D341Med (cell line): ENCODE data around the gene NFYB.
"Not testable (repeated sequence)": the region's sequence is repeated elsewhere in the genome, so short reads cannot be mapped to it uniquely, and the experiment has no call there.

Experiments used
- DNase-seq: peaks from one replicate; pipeline ENCODE4 v3.0.0; 2012; ENCODE audit warnings: low spot score

Gene NFYB

DNA sequence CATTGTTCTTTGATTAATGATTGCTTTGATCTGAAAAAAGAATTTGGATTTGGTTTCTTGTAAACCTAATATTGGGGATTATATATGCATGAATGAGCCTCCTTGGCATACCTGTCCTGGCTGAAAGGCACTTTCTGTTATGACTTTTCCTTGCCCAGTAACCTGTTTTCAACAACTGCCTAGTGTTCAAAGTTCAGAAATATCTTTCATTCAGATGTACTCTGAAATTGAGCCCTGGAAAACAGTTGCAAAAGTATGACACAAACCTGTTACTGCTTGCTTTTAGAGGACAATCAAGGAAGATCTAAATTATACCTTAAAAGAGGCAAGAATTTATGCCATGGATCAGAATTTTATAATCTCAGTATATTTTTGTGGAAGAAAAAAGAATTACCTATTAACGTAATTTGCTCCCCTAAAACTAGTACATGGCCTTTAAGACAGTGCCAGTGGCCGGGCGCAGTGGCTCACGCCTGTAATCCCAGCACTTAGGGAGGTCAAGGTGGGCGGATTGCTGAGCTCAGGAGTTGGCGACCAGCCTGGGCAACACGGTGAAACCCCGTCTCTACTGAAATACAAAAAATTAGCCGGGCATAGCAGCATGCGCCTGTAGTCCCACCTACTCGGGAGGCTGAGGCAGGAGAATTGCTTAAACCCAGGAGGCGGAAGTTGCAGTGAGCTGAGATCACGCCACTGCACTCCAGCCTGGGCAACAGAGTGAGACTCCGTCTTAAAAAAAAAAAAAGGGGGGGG is 23.0 kb downstream of the NFYB start:
- not testable (repeated sequence) for DNase-seq

DNA sequence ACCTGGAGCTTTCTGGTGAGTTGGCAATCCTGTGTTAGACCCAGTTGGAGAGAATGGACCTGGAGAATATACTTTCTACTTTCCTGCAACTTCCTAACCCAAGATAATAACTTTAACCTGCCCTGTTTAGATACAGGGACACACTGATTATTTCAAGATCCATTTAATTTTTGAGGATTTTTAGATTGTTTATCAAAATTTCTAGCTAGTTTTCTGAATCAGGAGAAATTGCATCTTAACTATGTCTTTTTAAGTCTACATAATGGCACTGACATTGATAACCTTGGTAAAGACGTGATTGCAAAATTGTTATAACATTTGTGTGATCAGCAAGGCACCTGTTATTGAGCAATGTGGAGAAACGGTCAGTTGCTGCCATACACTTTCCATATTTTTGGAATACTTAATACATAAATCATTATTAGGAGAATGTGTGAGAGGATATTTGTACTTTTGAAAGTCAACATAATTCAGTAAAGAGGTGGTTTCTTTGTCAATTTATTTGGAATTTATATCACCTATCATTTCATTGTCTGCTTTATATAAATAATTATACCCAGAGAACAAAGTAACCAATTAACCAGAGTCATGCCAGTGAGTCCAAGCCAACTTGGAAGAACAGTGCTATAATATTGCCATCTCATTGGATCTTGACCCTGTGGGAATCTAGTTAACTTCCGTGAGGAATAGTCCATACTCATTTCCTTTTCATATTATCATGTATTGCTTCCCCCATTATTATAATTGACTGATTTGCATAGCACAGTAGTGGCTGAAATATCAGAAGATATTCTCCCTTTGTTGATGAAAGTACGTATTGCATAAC is 28.4 kb downstream of the NFYB start:
- no peak for DNase-seq

GRCh38 chr12:104108755-104109445 is 29.1 kb downstream of the NFYB start:
- DNase-seq = peak; percentile 76

- no peak for DNase-seq
Observed at GRCh38 chr12:104106965-104107364, 31.0 kb downstream of the NFYB start.

- DNase-seq = no peak
Observed at GRCh38 chr12:104105461-104105860, 32.5 kb downstream of the NFYB start.

- DNase-seq = no peak
Observed at GRCh38 chr12:104097954-104098353, 40.1 kb downstream of the NFYB start.

DNA sequence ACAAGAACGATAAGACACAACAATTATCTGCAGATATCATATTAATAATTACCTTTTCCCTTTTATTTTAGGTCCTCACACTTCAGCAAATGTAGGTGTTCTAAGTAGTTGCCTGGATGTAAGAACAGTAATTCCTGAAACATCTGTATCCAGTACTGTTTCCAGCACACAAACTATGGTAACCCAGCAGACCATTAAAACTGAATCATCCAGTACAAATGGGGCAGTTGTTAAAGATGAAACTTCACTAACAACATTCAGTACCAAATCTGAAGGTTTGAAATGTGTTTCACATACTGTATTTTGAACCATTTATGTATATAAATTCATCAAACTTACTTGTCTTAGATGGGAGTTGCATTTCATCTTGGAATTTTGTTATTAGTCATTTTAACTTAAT is 42.7 kb downstream of the NFYB start:
- DNase-seq = no peak

GRCh38 chr12:104094284-104094683 is 43.7 kb downstream of the NFYB start:
- DNase-seq = no peak

DNA sequence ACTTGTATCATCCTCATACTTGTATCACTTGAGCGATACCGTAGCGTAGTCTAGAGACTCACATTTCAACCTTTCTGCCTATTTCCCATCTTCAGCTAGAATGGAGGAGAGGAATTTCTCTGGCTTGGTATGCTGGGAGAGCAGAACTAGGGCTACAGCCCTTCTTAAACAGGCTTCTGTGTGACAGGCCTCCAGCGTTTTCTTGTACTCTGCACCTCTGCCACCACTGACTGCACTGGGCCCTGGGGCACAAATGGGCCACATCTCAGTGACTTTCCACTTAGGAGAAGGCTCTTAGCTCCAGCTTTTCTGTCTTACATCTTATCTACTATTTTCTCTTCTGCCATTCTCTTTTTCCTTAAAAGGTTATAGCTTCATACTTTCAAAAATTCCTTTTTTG is 46.9 kb downstream of the NFYB start:
- no peak for DNase-seq

GRCh38 chr12:104090685-104091084 is 47.3 kb downstream of the NFYB start:
- no peak for DNase-seq

- DNase-seq = no peak
Observed at GRCh38 chr12:104083769-104084475, 54.1 kb downstream of the NFYB start.

- DNase-seq = no peak
Observed at GRCh38 chr12:104080764-104081163, 57.2 kb downstream of the NFYB start.

DNA sequence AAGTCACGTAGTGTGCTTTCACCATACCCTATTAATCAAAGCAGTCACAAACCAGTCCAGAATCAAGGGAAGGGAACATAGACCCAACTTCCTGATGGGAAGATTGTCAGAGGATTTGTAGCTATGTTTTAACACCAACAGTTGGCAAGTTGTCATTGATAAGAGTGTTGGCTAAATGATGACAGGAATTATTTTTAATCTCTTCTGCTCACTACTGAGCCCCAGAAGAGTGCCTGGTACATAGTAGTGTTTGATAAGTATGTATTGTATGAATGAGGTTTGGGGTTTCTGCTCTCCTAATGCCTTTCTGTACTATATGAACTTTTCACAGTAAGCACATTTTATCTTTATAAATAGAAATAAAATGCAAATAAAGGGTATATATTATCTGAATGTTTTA is 59.0 kb downstream of the NFYB start:
- DNase-seq = no peak

DNA sequence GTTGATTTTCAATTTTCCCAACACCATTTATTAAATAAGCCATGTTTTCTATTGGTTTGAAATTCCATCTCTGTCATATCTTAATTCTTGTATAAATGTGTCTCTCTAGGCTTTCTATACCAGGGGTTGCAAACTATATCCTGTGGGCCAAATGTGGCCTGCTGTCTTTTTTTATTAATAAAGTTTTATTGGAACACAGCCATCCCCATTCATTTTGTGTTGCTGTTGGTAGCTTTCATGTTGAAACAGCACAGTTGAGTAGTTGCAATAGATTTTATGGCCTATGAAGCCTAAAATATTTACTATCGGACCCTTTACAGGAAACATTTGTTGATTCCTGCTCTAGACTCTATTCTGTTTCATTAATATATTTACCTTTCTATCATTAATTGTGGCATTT is 64.3 kb downstream of the NFYB start:
- DNase-seq = no peak

DNA sequence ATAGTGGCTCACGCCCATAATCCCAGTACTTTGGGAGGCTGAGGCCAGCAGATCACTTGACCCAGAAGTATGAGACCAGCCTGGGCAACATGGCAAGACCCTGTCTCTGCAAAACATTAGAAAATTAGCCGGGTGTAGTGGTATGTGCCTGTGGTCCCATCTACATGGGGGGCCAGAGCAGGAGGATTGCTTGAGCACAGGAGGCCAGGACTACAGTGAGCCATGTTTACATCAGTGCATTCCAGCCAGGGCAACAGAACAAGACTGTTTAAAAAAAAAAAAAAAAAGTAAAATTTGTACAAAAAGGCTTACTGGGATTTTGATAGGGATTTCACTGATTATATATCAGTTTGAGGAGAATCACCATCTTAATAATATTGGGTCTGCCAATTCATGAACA is 65.9 kb downstream of the NFYB start:
- DNase-seq = no peak
